Effector memory CD4-positive, alpha-beta T cell (primary cell): ENCODE results near the gene MTFP1.

ENCODE experiments used
- DNase-seq, 3 donors: peaks; one replicate each; pipeline ENCODE4 v3.0.0-alpha.2; 2020
- H3K27ac ChIP-seq: 2 replicates; pipeline ENCODE4 v1.7.0; 2013; ENCODE audit warnings: mild to moderate bottlenecking, low read length, moderate library complexity; ENCODE audit not compliant: insufficient read depth, poor library complexity, severe bottlenecking
- H3K27me3 ChIP-seq: replicated peaks from 2 replicates; pipeline ENCODE4 v1.7.0; 2013; ENCODE audit warnings: mild to moderate bottlenecking, low read length; ENCODE audit not compliant: insufficient read depth, control insufficient read depth, poor library complexity, severe bottlenecking
- H3K36me3 ChIP-seq: 2 replicates; pipeline ENCODE4 v1.7.0; 2013; ENCODE audit warnings: mild to moderate bottlenecking, low read length, moderate library complexity; ENCODE audit not compliant: control insufficient read depth, insufficient read depth
- H3K4me1 ChIP-seq: 2 replicates; pipeline ENCODE4 v1.7.0; 2013; ENCODE audit warnings: low read length, mild to moderate bottlenecking; ENCODE audit not compliant: control insufficient read depth, insufficient read depth, poor library complexity, severe bottlenecking
- H3K4me3 ChIP-seq: 2 replicates; pipeline ENCODE4 v1.7.0; 2013; ENCODE audit warnings: low read length, low read depth, mild to moderate bottlenecking; ENCODE audit not compliant: insufficient read depth, poor library complexity, severe bottlenecking
- H3K9me3 ChIP-seq: 2 replicates; pipeline ENCODE4 v1.7.0; 2013; ENCODE audit warnings: mild to moderate bottlenecking, low read length, moderate library complexity; ENCODE audit not compliant: control insufficient read depth

Gene MTFP1

GRCh38 chr22:30426388-30427353 lies 1.1 kb downstream of the MTFP1 start:
- DNase-seq, result peak; percentile 69 to 79 (median 76)
- Histone ChIP-seq H3K4me3 (peak overlapping the region; percentile 80), H3K4me1 (peaks cover 42% of the 10 kb centered on the region), H3K9me3 (no peaks in the 10 kb centered on the region), H3K36me3 (peaks cover 5% of the 10 kb centered on the region), H3K27me3 (no peaks in the 10 kb centered on the region), H3K27ac (peak overlapping the region; percentile 73)

- Histone ChIP-seq H3K36me3 (peaks cover 5% of the 10 kb centered on the region), H3K9me3 (no peaks in the 10 kb centered on the region), H3K4me3 (no peak overlapping the region), H3K27ac (no peak overlapping the region), H3K27me3 (no peaks in the 10 kb centered on the region), H3K4me1 (peaks cover 33% of the 10 kb centered on the region)
- DNase-seq, result no peak
Measured at GRCh38 chr22:30427871-30428270, 2.3 kb downstream of the MTFP1 start.

- DNase-seq, result no peak
- no peaks in the 10 kb centered on the region for H3K9me3 ChIP-seq
- peaks cover 20% of the 10 kb centered on the region for H3K4me1 ChIP-seq
- H3K4me3 ChIP-seq, result no peak overlapping the region
- H3K27me3 ChIP-seq, result no peaks in the 10 kb centered on the region
- peaks cover 5% of the 10 kb centered on the region for H3K36me3 ChIP-seq
- H3K27ac ChIP-seq, result no peak overlapping the region
Measured at GRCh38 chr22:30429887-30430286, 4.3 kb downstream of the MTFP1 start.

DNA sequence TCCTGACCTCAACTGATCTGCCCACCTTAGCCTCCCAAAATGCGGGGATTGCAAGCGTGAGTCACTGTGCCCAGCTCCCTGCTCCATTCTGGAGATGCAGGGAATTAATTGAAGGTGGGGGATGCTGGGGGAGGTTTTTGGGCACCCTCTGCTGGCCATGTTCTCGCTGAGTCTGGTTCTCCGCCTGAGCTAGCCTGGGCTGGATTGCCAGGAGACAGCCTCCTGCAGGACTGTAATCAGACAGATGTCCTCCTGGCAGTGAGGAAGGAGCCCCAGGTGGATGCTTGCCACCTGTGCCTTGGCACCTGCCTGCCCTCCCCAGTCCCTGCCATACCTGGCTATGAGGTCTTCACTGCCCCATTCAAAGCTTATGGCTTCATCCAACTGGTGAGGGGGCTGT lies 5.4 kb downstream of the MTFP1 start:
- H3K36me3 ChIP-seq, result peaks cover 5% of the 10 kb centered on the region
- no peak for DNase-seq
- H3K27me3 ChIP-seq, result no peaks in the 10 kb centered on the region
- no peak overlapping the region for H3K27ac ChIP-seq
- H3K4me1 ChIP-seq, result peaks cover 21% of the 10 kb centered on the region
- no peaks in the 10 kb centered on the region for H3K9me3 ChIP-seq
- H3K4me3 ChIP-seq, result no peak overlapping the region

DNA sequence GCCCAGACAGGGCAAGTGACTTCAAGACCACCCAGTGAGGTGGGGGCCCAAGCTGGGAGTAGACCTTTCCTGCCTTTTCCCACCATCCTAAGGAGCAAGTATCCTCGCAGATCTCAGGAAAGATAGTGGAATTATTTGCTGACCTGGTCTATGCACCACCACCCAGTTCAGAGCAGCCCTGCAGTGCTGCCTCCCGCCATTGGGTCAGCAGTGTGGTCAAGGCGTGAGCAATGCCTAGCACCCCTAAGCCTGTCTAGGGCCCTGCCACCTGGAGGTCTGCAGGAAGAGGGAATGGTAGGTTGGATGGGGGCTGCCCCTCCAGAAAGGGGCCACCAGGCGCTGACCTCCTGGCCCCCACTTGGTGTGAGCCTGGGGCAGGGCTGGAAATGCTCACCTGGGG lies 6.5 kb downstream of the MTFP1 start:
- H3K9me3 ChIP-seq, result no peaks in the 10 kb centered on the region
- H3K4me3 ChIP-seq, result no peak overlapping the region
- H3K27me3 ChIP-seq, result no peaks in the 10 kb centered on the region
- no peak for DNase-seq
- peaks cover 15% of the 10 kb centered on the region for H3K4me1 ChIP-seq
- no peak overlapping the region for H3K27ac ChIP-seq
- peaks cover 5% of the 10 kb centered on the region for H3K36me3 ChIP-seq

- Histone ChIP-seq H3K27me3 (no peaks in the 10 kb centered on the region), H3K4me1 (peaks cover 14% of the 10 kb centered on the region), H3K27ac (no peak overlapping the region), H3K36me3 (peaks cover 5% of the 10 kb centered on the region), H3K9me3 (no peaks in the 10 kb centered on the region), H3K4me3 (no peak overlapping the region)
- no peak for DNase-seq
Measured at GRCh38 chr22:30432520-30432919, 7.0 kb downstream of the MTFP1 start.

- Histone ChIP-seq H3K9me3 (no peaks in the 10 kb centered on the region), H3K27me3 (peaks cover 3% of the 10 kb centered on the region), H3K4me3 (no peak overlapping the region), H3K36me3 (peaks cover 3% of the 10 kb centered on the region), H3K27ac (no peak overlapping the region), H3K4me1 (peaks cover 14% of the 10 kb centered on the region)
- DNase-seq, result no peak
Measured at GRCh38 chr22:30433227-30433626, 7.7 kb downstream of the MTFP1 start.

GRCh38 chr22:30433773-30434172 lies 8.2 kb downstream of the MTFP1 start:
- Histone ChIP-seq H3K27me3 (peaks cover 4% of the 10 kb centered on the region), H3K4me1 (peaks cover 14% of the 10 kb centered on the region), H3K9me3 (no peaks in the 10 kb centered on the region), H3K4me3 (no peak overlapping the region), H3K36me3 (no peaks in the 10 kb centered on the region), H3K27ac (no peak overlapping the region)
- no peak for DNase-seq

- no peak for DNase-seq
- peaks cover 14% of the 10 kb centered on the region for H3K4me1 ChIP-seq
- peaks cover 7% of the 10 kb centered on the region for H3K27me3 ChIP-seq
- H3K9me3 ChIP-seq, result no peaks in the 10 kb centered on the region
- no peaks in the 10 kb centered on the region for H3K36me3 ChIP-seq
- no peak overlapping the region for H3K4me3 ChIP-seq
- peak overlapping the region; percentile 76 for H3K27ac ChIP-seq
Measured at GRCh38 chr22:30434843-30435242, 9.3 kb downstream of the MTFP1 start.

DNA sequence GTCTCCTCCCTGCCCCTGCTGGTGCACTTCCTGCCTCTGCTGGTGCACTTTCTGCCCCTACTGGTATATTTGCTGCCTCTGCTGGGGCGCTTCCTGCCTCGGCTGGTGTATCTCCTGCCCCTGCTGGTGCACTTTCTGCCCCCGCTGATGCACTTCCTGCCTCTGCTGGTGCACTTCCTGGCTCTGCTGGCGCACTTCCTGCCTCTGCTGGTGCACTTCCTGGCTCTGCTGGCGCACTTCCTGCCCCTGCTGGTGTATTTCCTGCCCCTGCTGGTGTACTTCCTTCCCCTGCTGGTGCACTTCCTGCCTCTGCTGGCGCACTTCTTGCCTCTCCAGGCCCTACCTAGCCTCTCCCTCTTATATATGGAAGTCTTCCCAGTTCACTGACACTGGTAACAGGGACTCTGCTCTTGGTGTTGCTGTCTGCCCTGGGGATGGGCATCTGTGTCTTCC lies 10.1 kb downstream of the MTFP1 start:
- H3K27me3 ChIP-seq, result peaks cover 12% of the 10 kb centered on the region
- no peaks in the 10 kb centered on the region for H3K36me3 ChIP-seq
- peak overlapping the region; percentile 22 for H3K4me3 ChIP-seq
- DNase-seq, result peak; percentile 73 to 85 (median 79)
- no peaks in the 10 kb centered on the region for H3K9me3 ChIP-seq
- peak overlapping the region; percentile 86 for H3K27ac ChIP-seq
- H3K4me1 ChIP-seq, result peaks cover 14% of the 10 kb centered on the region
